HepG2 (cell line): ENCODE results near the gene TCAF1. TPM values are rescaled to one million over a fixed set of nuclear protein-coding genes. Genes with fewer than 3 reads are reported as not detected.

Experiments used
- KDM6A ChIP-seq: IDR thresholded peaks from 2 replicates; pipeline ENCODE4 v1.6.1; 2016; ENCODE audit warnings: low read depth
- KIAA2018 ChIP-seq: sonication (generic); formaldehyde crosslinking; IDR thresholded peaks from 2 replicates; pipeline ENCODE4 v1.5.0; 2020; ENCODE audit warnings: mild to moderate bottlenecking, missing genetic modification reagents, borderline replicate concordance
- LBX2 ChIP-seq: sonication (generic); formaldehyde crosslinking; IDR thresholded peaks from 2 replicates; pipeline ENCODE4 v1.5.0; 2020; ENCODE audit warnings: missing genetic modification reagents, mild to moderate bottlenecking, borderline replicate concordance
- MEIS1 ChIP-seq: sonication (generic); formaldehyde crosslinking; IDR thresholded peaks from 2 replicates; pipeline ENCODE4 v1.9.0; 2021; ENCODE audit warnings: mild to moderate bottlenecking, missing genetic modification reagents, moderate library complexity, borderline replicate concordance
- NFKB2 ChIP-seq: sonication (generic); formaldehyde crosslinking; IDR thresholded peaks from 2 replicates; pipeline ENCODE4 v1.4.0; 2020; ENCODE audit warnings: missing genetic modification reagents, borderline replicate concordance
- SSRP1 ChIP-seq: IDR thresholded peaks from 2 replicates; pipeline ENCODE4 v1.6.1; 2016; ENCODE audit warnings: control low read depth
- TCF7L2 ChIP-seq: IDR thresholded peaks from 2 replicates; pipeline ENCODE4 v1.6.1; 2011; ENCODE audit warnings: mild to moderate bottlenecking, low read depth, low read length, moderate library complexity
- TEAD2 ChIP-seq: sonication (generic); formaldehyde crosslinking; IDR thresholded peaks from 2 replicates; pipeline ENCODE4 v1.9.0; 2021; ENCODE audit warnings: missing genetic modification reagents
- YEATS2 ChIP-seq: sonication (generic); formaldehyde crosslinking; IDR thresholded peaks from 2 replicates; pipeline ENCODE4 v1.4.0; 2020; ENCODE audit warnings: missing genetic modification reagents, borderline replicate concordance
- ZBTB1 ChIP-seq: sonication (generic); formaldehyde crosslinking; IDR thresholded peaks from 2 replicates; pipeline ENCODE4 v1.4.0; 2020; ENCODE audit warnings: missing genetic modification reagents, borderline replicate concordance
- ZNF10 ChIP-seq: sonication (generic); formaldehyde crosslinking; IDR thresholded peaks from 2 replicates; pipeline ENCODE4 v1.4.0; 2020; ENCODE audit warnings: mild to moderate bottlenecking, low read depth, missing genetic modification reagents, borderline replicate concordance
- ZNF703 ChIP-seq: sonication (generic); formaldehyde crosslinking; IDR thresholded peaks from 2 replicates; pipeline ENCODE4 v1.5.1; 2020; ENCODE audit warnings: missing genetic modification reagents, mild to moderate bottlenecking, moderate library complexity, borderline replicate concordance
- polyA plus RNA-seq, 8 experiments: library from polyadenylated mRNA; depleted of rRNA in 3 of 8; stranded (reverse) in 7 of 8; unstranded in 1 of 8; fragments of >200 nt; fragmentation: Illumina TruSeq in 4 of 8; extraction: Trizol in 4 of 8; gene quantifications; 2 replicates each; pipeline versions ENCODE4 v1.2.1 to v1.2.3, GENCODE V29; 2011 to 2016; ENCODE audit warnings: low read depth in 4 of 8, missing spikeins in 1 of 8, mixed read lengths in 1 of 8; ENCODE audit not compliant: insufficient read depth in 1 of 8
- total RNA-seq, 5 experiments: library from RNA; depleted of rRNA; stranded (reverse); fragments of >200 nt; fragmentation: Illumina TruSeq; extraction: Trizol; gene quantifications; 2 replicates each; pipeline ENCODE4 v1.2.3, GENCODE V29; 2016; ENCODE audit warnings: low read depth in 1 of 5
- TF ChIP-seq, protein P1 (sequence below): sonication (generic); formaldehyde crosslinking; IDR thresholded peaks from 2 replicates; pipeline ENCODE4 v1.5.0; 2020; ENCODE audit warnings: mild to moderate bottlenecking, missing genetic modification reagents, borderline replicate concordance
- TF ChIP-seq, protein P2 (sequence below): IDR thresholded peaks from 2 replicates; pipeline ENCODE4 v1.6.1; 2016; ENCODE audit warnings: control low read depth
- TF ChIP-seq, protein P3 (sequence below): IDR thresholded peaks from 2 replicates; pipeline ENCODE4 v1.6.1; 2018; ENCODE audit warnings: missing genetic modification reagents

The TCAF1 gene
- total and polyA plus RNA-seq, 2 of the 13 experiments (the other 11 are each of a cell fraction or from before 2014, with no cell fraction given) = 36.2 to 101 TPM

GRCh38 chr7:143882020-143882603 lies 19.9 kb downstream of the TCAF1 start (continued):
- TF ChIP-seq MEIS1 (CRISPR knock-in tag) = no peak
- TF ChIP-seq ZBTB1 (CRISPR knock-in tag) = no peak
- TF ChIP-seq ZNF10 = no peak
- TF ChIP-seq TEAD2 (CRISPR knock-in tag) = no peak
- 0 out of 2 replicates have a peak, but pooled peaks have one; percentile 69 for TF ChIP-seq ZNF703
- TF ChIP-seq KIAA2018 (CRISPR knock-in tag) = no peak
- TF ChIP-seq, protein P1, sequence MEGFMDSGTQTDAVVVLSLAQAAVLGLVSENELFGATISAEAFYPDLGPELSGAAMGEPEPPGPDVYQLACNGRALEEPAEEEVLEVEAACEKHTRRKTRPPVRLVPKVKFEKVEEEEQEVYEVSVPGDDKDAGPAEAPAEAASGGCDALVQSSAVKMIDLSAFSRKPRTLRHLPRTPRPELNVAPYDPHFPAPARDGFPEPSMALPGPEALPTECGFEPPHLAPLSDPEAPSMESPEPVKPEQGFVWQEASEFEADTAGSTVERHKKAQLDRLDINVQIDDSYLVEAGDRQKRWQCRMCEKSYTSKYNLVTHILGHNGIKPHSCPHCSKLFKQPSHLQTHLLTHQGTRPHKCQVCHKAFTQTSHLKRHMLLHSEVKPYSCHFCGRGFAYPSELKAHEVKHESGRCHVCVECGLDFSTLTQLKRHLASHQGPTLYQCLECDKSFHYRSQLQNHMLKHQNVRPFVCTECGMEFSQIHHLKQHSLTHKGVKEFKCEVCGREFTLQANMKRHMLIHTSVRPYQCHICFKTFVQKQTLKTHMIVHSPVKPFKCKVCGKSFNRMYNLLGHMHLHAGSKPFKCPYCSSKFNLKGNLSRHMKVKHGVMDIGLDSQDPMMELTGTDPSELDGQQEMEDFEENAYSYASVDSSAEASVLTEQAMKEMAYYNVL = no peak; the same call in 1 of the 2 replicates
- TF ChIP-seq TCF7L2 = no peak
- TF ChIP-seq NFKB2 = no peak
- peak; percentile 66; the same call in 1 of the 2 replicates for TF ChIP-seq SSRP1 (CRISPR knock-in tag)
- no peak for TF ChIP-seq LBX2 (CRISPR knock-in tag)
- peak; percentile 36; the same call in 1 of the 2 replicates for TF ChIP-seq KDM6A
- TF ChIP-seq, protein P2, sequence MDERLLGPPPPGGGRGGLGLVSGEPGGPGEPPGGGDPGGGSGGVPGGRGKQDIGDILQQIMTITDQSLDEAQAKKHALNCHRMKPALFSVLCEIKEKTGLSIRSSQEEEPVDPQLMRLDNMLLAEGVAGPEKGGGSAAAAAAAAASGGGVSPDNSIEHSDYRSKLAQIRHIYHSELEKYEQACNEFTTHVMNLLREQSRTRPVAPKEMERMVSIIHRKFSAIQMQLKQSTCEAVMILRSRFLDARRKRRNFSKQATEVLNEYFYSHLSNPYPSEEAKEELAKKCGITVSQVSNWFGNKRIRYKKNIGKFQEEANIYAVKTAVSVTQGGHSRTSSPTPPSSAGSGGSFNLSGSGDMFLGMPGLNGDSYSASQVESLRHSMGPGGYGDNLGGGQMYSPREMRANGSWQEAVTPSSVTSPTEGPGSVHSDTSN = no peak
- TF ChIP-seq, protein P3, sequence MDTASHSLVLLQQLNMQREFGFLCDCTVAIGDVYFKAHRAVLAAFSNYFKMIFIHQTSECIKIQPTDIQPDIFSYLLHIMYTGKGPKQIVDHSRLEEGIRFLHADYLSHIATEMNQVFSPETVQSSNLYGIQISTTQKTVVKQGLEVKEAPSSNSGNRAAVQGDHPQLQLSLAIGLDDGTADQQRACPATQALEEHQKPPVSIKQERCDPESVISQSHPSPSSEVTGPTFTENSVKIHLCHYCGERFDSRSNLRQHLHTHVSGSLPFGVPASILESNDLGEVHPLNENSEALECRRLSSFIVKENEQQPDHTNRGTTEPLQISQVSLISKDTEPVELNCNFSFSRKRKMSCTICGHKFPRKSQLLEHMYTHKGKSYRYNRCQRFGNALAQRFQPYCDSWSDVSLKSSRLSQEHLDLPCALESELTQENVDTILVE = no peak
- no peak for TF ChIP-seq YEATS2
